HL-60 (cell line): ENCODE measurements around the gene CT55.
"Not testable (repeated sequence)": the region's sequence is repeated elsewhere in the genome, so short reads cannot be mapped to it uniquely, and the experiment has no call there.

Experiments used
- DNase-seq, 2 experiments: peaks; one replicate each; pipeline ENCODE4 v3.0.0-alpha.2; 2010 to 2020; ENCODE audit warnings: low read depth in 1 of 2, low spot score in 1 of 2
- H3K27ac ChIP-seq: fragments of 250-450 bp; sonication (Bioruptor Pico); replicated peaks from 2 replicates; pipeline ENCODE4 v1.5.1; 2020; ENCODE audit warnings: mild to moderate bottlenecking, moderate library complexity
- H3K27me3 ChIP-seq: fragments of 250-450 bp; sonication (Bioruptor Pico); 2 replicates; pipeline ENCODE4 v1.5.1; 2021; ENCODE audit warnings: mild to moderate bottlenecking, moderate library complexity; ENCODE audit not compliant: insufficient read depth, poor library complexity, severe bottlenecking
- H3K4me3 ChIP-seq: replicated peaks from 2 replicates; pipeline ENCODE4 v1.5.1; 2011; ENCODE audit warnings: mild to moderate bottlenecking, control low read depth, low read length; ENCODE audit not compliant: insufficient read depth
- CTCF ChIP-seq: IDR thresholded peaks from one replicate; pipeline ENCODE4 v1.5.1; 2011; ENCODE audit warnings: low read length, control low read depth, inconsistent platforms; ENCODE audit not compliant: insufficient read depth
- GABPA ChIP-seq: IDR thresholded peaks from 2 replicates; pipeline ENCODE4 v1.6.1; 2012; ENCODE audit warnings: low read depth
- POLR2AphosphoS5 ChIP-seq: IDR thresholded peaks from 2 replicates; pipeline ENCODE4 v1.6.1; 2012; ENCODE audit warnings: low read depth
- REST ChIP-seq: IDR thresholded peaks from 2 replicates; pipeline ENCODE4 v1.6.1; 2012; ENCODE audit warnings: low read depth; ENCODE audit not compliant: insufficient replicate concordance
- SPI1 ChIP-seq: IDR thresholded peaks from 2 replicates; pipeline ENCODE4 v1.6.1; 2012; ENCODE audit warnings: low read depth, mild to moderate bottlenecking, borderline replicate concordance

The CT55 gene

GRCh38 chrX:135120056-135120576 is 51.1 kb downstream of the CT55 start, which contains the start of gene ETDB:
TSS of gene ETDB (minus strand) at chrX:135120526. CDS start at chrX:135119261, 1,265 bp downstream.
- not testable (repeated sequence) for H3K27ac ChIP-seq, H3K27me3 ChIP-seq, H3K4me3 ChIP-seq, DNase-seq

- H3K27me3 ChIP-seq, H3K27ac ChIP-seq, DNase-seq, H3K4me3 ChIP-seq: not testable (repeated sequence)
Measured at GRCh38 chrX:135116064-135116463, 55.1 kb downstream of the CT55 start.

GRCh38 chrX:135114392-135114791 is 56.8 kb downstream of the CT55 start:
- H3K27ac ChIP-seq: no peak overlapping the region
- no peak overlapping the region for H3K4me3 ChIP-seq
- TF ChIP-seq SPI1: no peak
- TF ChIP-seq CTCF: no peak
- TF ChIP-seq POLR2AphosphoS5: no peak
- no peak for TF ChIP-seq GABPA
- TF ChIP-seq REST: no peak
- no peak for DNase-seq
- no peaks in the 10 kb centered on the region for H3K27me3 ChIP-seq

- Histone ChIP-seq H3K4me3 (no peak overlapping the region), H3K27me3 (no peaks in the 10 kb centered on the region), H3K27ac (no peak overlapping the region)
- TF ChIP-seq GABPA (no peak), CTCF (no peak), SPI1 (no peak), REST (no peak), POLR2AphosphoS5 (no peak)
- DNase-seq: no peak
Measured at GRCh38 chrX:135112743-135113142, 58.5 kb downstream of the CT55 start.

GRCh38 chrX:135112096-135112729 is 59.0 kb downstream of the CT55 start:
- DNase-seq: peak in 1 of 2 experiments; percentile 28

More at GRCh38 chrX:135112096-135112729, 59.0 kb downstream of the CT55 start:
- no peak for TF ChIP-seq POLR2AphosphoS5
- TF ChIP-seq GABPA: no peak
- peak; percentile 32 for TF ChIP-seq CTCF
- TF ChIP-seq SPI1: no peak
- no peak for TF ChIP-seq REST
- no peak overlapping the region for H3K27ac ChIP-seq
- H3K27me3 ChIP-seq: no peaks in the 10 kb centered on the region
- no peak overlapping the region for H3K4me3 ChIP-seq
